GM21367 (cell line): Measurements from ENCODE around the gene SFXN2.
A peak's percentile ranks its signal among the peaks of the same experiment; 100 is the strongest.
"Not testable (repeated sequence)": the region's sequence is repeated elsewhere in the genome, so short reads cannot be mapped to it uniquely, and the experiment has no call there.

Source experiments
- ATAC-seq: cut with Tn5 transposase; IDR thresholded peaks from one replicate; pipeline ENCODE4 v1.9.1; 2021; ENCODE audit not compliant: unreplicated experiment

Gene SFXN2

GRCh38 chr10:102718220-102718619 lies 3.8 kb downstream of the SFXN2 start:
- ATAC-seq, result no peak

- no peak for ATAC-seq
Measured at GRCh38 chr10:102720337-102720736, 5.9 kb downstream of the SFXN2 start.

- ATAC-seq, result no peak
Measured at GRCh38 chr10:102720775-102721301, 6.4 kb downstream of the SFXN2 start.

- no peak for ATAC-seq
Measured at GRCh38 chr10:102721954-102722353, 7.5 kb downstream of the SFXN2 start.

- ATAC-seq, result no peak
Measured at GRCh38 chr10:102723989-102724388, 9.6 kb downstream of the SFXN2 start.

GRCh38 chr10:102726274-102726673 lies 11.8 kb downstream of the SFXN2 start:
- no peak for ATAC-seq

GRCh38 chr10:102727037-102727818 lies 12.8 kb downstream of the SFXN2 start:
- no peak for ATAC-seq

- ATAC-seq, result no peak
Measured at GRCh38 chr10:102729029-102730026, 14.9 kb downstream of the SFXN2 start.

- ATAC-seq, result no peak
Measured at GRCh38 chr10:102731222-102731800, 16.9 kb downstream of the SFXN2 start.

- ATAC-seq, result no peak
Measured at GRCh38 chr10:102732661-102733060, 18.2 kb downstream of the SFXN2 start.

GRCh38 chr10:102735065-102735562 lies 20.7 kb downstream of the SFXN2 start:
- ATAC-seq, result no peak

- no peak for ATAC-seq
Measured at GRCh38 chr10:102738692-102739121, 24.3 kb downstream of the SFXN2 start.

- no peak for ATAC-seq
Measured at GRCh38 chr10:102740229-102740628, 25.8 kb downstream of the SFXN2 start.

- no peak for ATAC-seq
Measured at GRCh38 chr10:102741726-102742237, 27.3 kb downstream of the SFXN2 start.

- not testable (repeated sequence) for ATAC-seq
Measured at GRCh38 chr10:102742313-102742712, 27.9 kb downstream of the SFXN2 start.

- no peak for ATAC-seq
Measured at GRCh38 chr10:102743078-102743587, 28.7 kb downstream of the SFXN2 start.

GRCh38 chr10:102743588-102744373 lies 29.3 kb downstream of the SFXN2 start, which contains the start of gene WBP1L:
TSS of gene WBP1L (plus strand) at chr10:102743948. CDS start at chr10:102744054, 106 bp downstream.
- peak; percentile 94 for ATAC-seq

- ATAC-seq, result no peak
Measured at GRCh38 chr10:102744374-102745051, 30.1 kb downstream of the SFXN2 start.

GRCh38 chr10:102745157-102745556 lies 30.7 kb downstream of the SFXN2 start:
- no peak for ATAC-seq
